ENCODE data around the gene DGKD.
A peak's percentile ranks its signal among the peaks of the same experiment; 100 is the strongest.

DGKD gene

DNA sequence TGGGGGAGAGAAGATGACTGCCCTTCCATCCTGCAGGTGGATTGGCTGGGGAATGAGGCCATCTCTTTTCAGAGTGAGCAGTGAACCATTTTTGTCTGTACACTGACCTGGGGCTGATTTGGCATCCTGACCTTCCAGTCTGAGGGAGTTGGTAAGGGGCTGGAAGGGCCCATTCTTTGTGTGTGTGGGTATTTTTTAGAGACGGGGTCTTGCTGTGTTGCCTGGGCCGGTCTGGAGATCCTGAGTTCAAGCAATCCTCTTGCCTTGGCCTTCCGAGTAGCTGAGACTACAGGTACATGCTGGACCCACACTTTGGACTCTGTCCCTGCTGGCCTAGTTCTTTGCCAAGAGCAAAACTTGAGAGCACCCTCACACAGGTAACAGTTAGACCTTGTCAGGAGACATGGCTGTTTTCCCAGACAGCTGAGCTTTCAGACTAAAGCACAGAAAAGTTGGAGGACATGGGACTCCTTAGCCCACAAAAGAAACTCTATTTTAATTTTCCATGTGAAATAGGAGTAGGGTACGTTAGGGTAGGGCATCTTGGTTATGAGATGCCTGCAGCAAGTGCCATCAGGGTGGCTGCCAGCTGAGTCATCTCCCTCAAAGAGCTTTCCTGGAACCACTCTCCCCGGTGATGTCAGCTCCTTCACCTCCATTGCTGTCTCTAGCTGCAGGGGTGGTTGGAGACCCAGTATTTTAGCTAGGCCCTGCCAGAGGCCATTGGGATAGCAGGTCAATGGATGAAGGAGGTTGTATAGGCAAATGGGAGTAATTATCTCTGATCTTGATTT, 60.7 kb downstream of the DGKD start:
- DNase-seq = peak; percentile 65

DNA sequence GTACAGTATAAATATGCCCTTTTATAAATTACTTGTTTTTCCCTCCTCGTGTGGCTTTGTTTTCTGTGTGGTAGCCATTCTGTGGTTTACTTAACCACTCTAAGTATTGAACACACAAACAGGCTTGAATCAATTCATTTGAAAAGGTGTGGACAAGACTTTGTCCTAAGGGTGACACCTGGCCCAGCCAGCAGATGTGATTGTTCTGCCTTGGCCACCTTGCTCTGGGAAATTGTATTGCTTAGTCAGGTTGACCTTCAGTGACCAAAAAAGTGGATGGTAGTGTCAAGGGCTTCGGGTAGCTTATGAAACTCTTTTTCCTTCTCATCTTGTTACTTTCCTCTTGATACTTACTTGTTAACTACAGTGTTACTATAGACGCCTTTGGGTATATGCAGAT, 61.9 kb downstream of the DGKD start:
- DNase-seq = no peak

GRCh38 chr2:233416706-233417105, 62.4 kb downstream of the DGKD start:
- DNase-seq = no peak

- DNase-seq = no peak
These were observed 63.0 kb downstream of the DGKD start for GRCh38 chr2:233417282-233417681.

DNA sequence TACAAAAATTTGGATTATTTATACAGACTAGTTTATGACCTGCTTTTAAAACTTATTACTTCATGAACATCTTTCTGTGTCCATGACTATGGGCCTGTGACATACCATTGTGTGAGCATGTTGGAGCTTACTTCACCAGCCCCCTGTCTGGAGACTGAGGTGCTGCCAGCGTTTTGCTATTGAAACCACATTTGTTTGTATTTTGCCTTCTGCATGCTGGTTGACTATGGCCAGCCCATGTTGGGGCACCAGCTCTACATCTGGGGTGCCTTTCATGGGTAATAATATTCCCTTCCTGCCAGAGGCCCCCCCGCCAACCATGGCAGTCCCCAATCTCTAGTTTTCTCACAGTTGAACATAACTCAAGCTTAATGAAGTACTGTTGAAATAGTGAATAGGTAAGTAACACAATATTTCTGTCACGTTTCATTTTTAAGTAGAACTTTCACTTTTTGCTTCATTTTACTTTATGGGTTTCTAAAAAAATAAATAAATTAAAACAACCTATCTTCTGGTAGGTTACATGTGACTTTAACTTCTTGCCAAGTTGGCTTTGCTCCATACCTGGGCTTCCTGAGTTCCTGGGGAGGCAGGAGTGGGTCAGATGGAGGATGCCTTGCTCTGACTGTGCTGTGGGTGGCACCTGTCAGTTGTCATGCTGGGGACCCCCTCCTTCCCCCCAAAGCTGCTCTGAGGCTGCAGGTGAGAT, 63.9 kb downstream of the DGKD start:
- DNase-seq = no peak

GRCh38 chr2:233418761-233419546, 64.7 kb downstream of the DGKD start:
- DNase-seq = peak; percentile 74

DNA sequence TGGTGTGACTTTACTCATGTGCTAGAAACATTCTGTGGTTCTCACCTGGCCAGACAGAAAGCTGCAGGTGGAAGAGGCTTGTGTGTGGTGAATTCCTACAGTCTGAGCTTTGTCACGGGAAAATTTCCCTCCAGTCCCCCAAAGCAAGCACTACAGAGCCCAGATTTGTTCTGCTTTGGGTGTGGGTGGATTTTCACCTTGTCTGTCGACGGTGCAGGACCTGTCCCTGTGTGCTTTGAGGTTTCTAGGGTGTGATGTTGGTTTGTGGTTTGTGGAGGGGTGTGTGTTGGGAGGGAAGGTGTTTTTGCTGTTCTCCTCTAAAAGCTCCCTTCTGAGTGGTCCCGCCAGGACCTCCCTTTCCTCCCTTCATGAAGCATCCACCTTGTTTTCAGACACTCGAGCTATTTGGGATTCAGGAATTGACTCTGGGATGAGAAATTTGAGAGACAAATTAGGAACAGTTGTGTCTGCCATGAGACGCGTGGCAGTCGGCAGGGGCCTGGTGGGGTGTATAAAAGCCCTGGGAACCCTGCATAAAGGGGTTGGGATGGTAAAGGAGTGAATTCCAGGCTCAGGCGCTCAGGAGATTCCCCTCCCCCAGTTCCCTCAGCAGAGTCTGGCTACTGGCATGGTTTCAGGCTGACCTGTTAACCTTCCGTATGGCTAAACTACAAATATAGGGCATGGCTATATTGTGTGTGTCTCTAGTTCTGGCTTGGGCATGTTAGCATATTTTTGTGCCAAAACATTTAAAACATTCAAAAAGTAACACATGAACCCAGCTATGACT, 65.5 kb downstream of the DGKD start:
- peak; percentile 78 for DNase-seq

DNA sequence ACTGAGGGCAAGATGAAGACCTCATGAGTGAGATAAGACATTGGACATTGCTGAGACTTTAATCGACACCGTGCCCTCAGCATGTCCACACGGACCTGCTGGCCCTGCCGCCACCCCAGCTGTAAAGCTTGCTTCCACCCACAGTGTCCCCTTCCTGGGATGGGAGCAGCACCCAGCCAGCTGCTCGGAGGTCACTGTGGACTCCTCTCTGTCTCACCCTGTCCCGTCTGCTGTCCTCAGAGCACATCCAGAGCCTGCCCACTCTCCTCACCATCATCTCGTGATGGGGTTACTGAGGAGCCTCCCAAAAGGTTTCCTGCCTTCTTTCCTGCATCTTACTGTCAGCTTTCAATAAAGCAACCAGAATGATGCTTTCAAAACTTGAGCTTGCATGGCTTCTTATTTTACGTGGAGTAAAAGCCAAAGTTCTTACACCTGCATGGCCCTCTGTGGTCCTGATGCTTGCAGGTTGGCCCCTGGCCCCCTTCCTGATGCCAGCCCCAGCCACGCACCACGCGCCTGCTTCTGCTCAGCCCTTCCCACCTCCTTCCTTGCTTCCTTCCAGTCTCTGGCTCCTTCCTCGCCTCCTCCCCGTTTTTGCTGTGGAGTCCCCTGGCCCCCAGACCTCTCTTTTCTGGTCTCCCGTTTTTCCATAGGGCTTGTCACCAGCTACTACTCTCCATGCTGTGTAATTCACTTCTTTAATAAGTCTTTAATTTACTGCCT, 67.0 kb downstream of the DGKD start:
- DNase-seq = no peak

GRCh38 chr2:233422050-233422639, 67.9 kb downstream of the DGKD start:
- DNase-seq = peak; percentile 74

- no peak for DNase-seq
These were observed 68.6 kb downstream of the DGKD start for GRCh38 chr2:233422649-233423551.

DNA sequence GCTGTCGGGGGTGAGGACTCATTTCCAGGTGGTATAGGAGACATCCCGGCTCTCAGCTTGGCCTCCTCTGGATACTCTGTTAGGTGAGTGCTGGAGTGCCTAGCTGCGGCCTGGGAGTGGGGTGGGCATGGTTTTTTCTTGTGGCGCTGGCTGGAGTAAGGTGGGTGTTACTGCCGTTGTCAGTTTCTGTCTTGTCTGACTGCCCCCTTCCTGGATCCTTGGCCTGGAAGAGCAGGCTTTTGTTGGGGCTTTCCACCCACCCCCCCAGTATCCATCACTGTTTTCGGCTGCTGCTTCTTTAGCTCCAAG, 69.2 kb downstream of the DGKD start:
- no peak for DNase-seq

GRCh38 chr2:233424154-233424951, 70.1 kb downstream of the DGKD start:
- no peak for DNase-seq

GRCh38 chr2:233426619-233427342, 72.5 kb downstream of the DGKD start:
- DNase-seq = peak; percentile 52

GRCh38 chr2:233428008-233428407, 73.7 kb downstream of the DGKD start:
- no peak for DNase-seq

DNA sequence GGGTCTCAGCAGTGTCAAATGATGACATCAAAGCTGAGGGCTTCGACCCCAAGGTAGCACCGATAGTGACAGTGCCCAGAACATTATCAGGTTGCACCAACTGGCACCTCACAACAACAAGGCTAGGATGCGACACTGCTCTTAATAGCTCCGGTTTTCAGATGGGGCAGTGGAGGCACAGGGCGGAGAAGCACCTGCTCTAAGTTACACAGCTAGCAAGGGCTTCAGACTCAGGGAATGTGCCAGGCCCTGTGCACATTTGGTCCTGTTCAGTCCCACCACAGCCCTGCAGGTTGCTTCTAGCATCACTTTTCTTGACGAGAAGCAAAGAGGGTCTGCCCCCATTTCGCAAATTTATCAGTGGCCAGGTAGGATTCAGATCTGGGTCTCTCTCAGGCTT, 74.1 kb downstream of the DGKD start:
- DNase-seq = no peak

DNA sequence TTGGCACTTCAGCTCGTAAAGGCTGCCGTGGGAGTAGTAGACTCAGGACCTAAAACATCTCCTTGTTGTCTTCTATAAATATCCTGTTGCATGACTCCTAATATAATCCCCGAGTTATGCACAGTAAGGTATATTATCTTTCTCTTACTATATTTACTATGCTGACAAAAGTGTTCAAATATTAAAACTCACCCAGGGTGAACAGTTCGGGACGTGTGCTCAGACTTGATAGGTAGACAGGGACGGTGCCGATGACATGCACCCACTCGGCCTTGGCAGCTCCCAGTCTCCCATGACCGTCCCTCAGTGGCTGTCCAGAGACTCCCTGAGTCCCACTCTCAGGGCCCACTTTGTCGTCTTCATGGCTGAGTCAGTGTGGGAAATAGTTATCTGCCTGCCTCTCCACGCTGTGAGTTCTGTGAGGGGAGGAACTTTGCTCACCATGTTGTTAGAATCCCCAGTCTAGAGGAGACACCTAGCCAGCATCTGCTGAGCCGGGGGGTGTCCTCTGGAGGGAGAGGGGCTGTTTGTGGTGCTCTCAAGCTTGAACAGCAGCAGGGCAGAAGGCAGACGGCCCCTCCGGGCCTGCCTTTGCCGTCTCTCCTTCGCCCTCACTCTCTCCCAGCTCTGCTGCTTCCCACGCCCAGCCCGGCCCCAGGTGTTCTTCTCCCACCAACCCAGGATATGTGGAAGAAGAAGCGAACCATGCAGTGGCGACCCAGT, 75.0 kb downstream of the DGKD start:
- DNase-seq = no peak

GRCh38 chr2:233430081-233430480, 75.8 kb downstream of the DGKD start:
- no peak for DNase-seq

- no peak for DNase-seq
These were observed 76.4 kb downstream of the DGKD start for GRCh38 chr2:233430651-233431050.

DNA sequence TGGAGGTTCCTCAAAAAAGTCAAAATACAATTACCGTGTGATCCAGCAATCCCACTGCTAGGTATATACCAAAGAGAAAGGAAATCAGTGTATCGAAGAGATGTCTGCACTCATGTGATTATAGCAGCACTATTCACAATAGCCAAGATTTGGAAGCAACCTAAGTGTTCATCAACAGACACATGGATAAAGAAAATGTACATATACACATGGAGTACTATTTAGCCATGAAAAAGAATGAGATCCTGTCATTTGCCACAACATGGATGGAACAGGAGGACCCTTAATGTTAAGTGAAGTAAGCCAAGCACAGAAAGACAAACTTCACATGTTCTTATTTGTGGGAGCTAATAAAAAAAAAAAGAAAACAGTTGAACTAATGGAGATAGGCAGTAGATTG, 78.7 kb downstream of the DGKD start:
- DNase-seq = no peak

All from CD4-positive, alpha-beta T cell treated with Interleukin-4 for 4 hours (primary cell).